ENCODE measurements around the gene INPP5J.
"Not testable (repeated sequence)": the region's sequence is repeated elsewhere in the genome, so short reads cannot be mapped to it uniquely, and the experiment has no call there.

INPP5J gene

GRCh38 chr22:31095637-31096249, 27.0 kb upstream of the INPP5J start:
- H3K4me1 Mint-ChIP-seq: no peaks in the 10 kb centered on the region
- H3K9me3 Mint-ChIP-seq: no peaks in the 10 kb centered on the region
- no peak overlapping the region for H3K4me3 Mint-ChIP-seq
- no peak overlapping the region for H3K27ac Mint-ChIP-seq
- no peaks in the 10 kb centered on the region for H3K36me3 Mint-ChIP-seq
- H3K27me3 Mint-ChIP-seq: no peaks in the 10 kb centered on the region

GRCh38 chr22:31096657-31097279, 26.0 kb upstream of the INPP5J start:
- no peaks in the 10 kb centered on the region for H3K27me3 Mint-ChIP-seq
- no peak overlapping the region for H3K27ac Mint-ChIP-seq
- no peaks in the 10 kb centered on the region for H3K4me1 Mint-ChIP-seq
- H3K4me3 Mint-ChIP-seq: no peak overlapping the region
- no peaks in the 10 kb centered on the region for H3K36me3 Mint-ChIP-seq
- no peaks in the 10 kb centered on the region for H3K9me3 Mint-ChIP-seq

GRCh38 chr22:31097539-31097938, 25.2 kb upstream of the INPP5J start:
- not testable (repeated sequence) for H3K36me3 Mint-ChIP-seq, H3K27me3 Mint-ChIP-seq, H3K4me3 Mint-ChIP-seq, H3K27ac Mint-ChIP-seq, H3K4me1 Mint-ChIP-seq, H3K9me3 Mint-ChIP-seq

DNA sequence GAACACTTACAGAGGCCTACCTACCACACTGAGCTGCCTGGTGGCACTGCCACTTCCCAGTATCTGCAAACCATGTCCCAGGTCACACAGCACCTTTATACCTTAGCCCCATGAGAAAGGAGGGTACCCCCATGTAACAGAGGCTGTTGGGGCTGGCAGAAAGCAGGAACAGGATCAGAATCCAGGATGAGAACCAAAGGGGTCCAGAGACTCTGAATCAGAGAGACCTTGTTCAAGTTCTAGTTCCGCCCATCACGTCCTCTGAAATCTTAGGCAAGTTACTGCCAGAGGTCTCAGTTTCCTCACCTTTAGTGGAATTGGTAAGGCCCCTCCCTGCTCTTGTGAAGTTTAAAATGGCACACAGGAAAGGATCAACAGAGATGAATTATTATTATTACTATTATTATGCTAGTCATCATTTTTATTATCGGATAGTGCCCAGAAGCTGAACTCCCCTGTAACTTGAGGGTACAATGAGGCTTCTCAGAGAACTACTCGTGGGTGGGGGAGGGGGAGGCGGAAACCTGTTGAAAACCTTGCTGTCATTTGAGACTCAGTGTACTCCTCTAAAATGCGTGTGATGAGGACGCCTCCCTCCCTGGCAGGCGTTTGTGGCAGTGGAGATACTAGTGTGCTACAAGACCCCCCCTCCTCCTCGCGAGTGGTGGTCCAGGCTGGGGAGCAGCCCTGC, 24.7 kb upstream of the INPP5J start:
- H3K27me3 Mint-ChIP-seq: no peaks in the 10 kb centered on the region
- no peaks in the 10 kb centered on the region for H3K4me1 Mint-ChIP-seq
- no peak overlapping the region for H3K4me3 Mint-ChIP-seq
- H3K36me3 Mint-ChIP-seq: no peaks in the 10 kb centered on the region
- no peaks in the 10 kb centered on the region for H3K9me3 Mint-ChIP-seq
- no peak overlapping the region for H3K27ac Mint-ChIP-seq

DNA sequence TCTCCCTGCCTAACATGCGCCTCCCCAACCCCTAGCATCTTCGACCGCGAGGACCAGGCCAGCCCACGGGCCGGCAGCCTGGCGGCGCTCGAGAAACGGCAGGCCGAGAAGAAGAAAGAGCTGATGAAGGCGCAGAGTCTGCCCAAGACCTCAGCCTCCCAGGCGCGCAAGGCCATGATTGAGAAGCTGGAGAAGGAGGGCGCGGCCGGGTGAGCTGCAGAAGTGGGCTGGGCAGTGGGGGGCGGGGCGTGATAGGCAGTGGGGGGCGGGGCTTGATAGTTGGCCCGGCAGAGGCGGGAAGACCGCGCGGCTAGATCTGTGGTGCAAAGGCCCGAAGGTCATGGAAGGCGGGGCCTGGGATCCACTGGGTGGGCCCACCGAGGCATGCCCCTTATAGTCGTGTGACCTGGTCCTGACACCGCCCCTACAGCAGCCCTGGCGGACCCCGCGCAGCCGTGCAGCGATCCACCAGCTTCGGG, 24.1 kb upstream of the INPP5J start:
- no peaks in the 10 kb centered on the region for H3K4me1 Mint-ChIP-seq
- H3K9me3 Mint-ChIP-seq: no peaks in the 10 kb centered on the region
- no peak overlapping the region for H3K27ac Mint-ChIP-seq
- H3K4me3 Mint-ChIP-seq: no peak overlapping the region
- H3K36me3 Mint-ChIP-seq: no peaks in the 10 kb centered on the region
- no peaks in the 10 kb centered on the region for H3K27me3 Mint-ChIP-seq

- no peaks in the 10 kb centered on the region for H3K9me3 Mint-ChIP-seq
- no peaks in the 10 kb centered on the region for H3K4me1 Mint-ChIP-seq
- no peak overlapping the region for H3K4me3 Mint-ChIP-seq
- no peaks in the 10 kb centered on the region for H3K36me3 Mint-ChIP-seq
- no peaks in the 10 kb centered on the region for H3K27me3 Mint-ChIP-seq
- no peak overlapping the region for H3K27ac Mint-ChIP-seq
Measured at GRCh38 chr22:31099386-31099785, 23.4 kb upstream of the INPP5J start.

- H3K4me3 Mint-ChIP-seq: no peak overlapping the region
- no peaks in the 10 kb centered on the region for H3K4me1 Mint-ChIP-seq
- no peaks in the 10 kb centered on the region for H3K9me3 Mint-ChIP-seq
- no peaks in the 10 kb centered on the region for H3K27me3 Mint-ChIP-seq
- H3K36me3 Mint-ChIP-seq: no peaks in the 10 kb centered on the region
- H3K27ac Mint-ChIP-seq: no peak overlapping the region
Measured at GRCh38 chr22:31099841-31100761, 22.7 kb upstream of the INPP5J start.

DNA sequence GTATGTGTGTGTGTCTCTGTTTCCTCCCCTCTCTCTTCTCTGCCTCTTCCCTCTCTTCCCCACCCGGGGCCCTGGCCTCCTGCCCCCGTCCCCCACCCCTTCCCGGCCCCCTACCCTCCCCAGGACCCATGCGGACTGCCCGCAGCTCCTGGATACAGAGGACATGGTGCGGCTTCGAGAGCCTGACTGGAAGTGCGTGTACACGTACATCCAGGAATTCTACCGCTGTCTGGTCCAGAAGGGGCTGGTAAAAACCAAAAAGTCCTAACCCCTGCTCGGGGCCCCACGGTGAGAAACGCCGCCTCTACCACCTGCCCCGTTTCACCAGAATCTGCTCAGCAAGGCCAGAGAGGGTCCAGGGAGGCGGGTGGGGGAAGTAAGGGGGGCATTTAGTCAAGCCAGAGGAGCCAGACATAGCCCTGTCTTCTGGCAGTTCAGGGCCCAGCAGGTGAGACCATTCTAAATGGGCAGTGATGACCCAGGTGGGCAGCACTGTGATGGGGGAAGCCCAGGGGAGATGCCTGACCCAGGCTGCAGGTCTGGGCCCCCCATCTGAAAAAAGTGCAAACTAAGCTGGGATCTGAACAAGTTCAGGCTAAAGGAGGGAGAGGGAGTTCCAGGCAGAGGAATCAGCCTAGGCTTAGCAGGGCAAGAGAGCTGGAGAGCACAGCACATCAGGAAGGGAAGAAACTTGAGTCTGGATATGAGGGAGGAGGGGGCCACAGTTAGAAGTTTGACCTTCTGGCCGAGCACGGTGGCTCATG, 21.8 kb upstream of the INPP5J start:
- H3K27ac Mint-ChIP-seq: no peak overlapping the region
- H3K36me3 Mint-ChIP-seq: no peaks in the 10 kb centered on the region

GRCh38 chr22:31102441-31103081, 20.2 kb upstream of the INPP5J start:
- no peak overlapping the region for H3K4me3 Mint-ChIP-seq
- H3K4me1 Mint-ChIP-seq: peaks cover 17% of the 10 kb centered on the region
- no peaks in the 10 kb centered on the region for H3K36me3 Mint-ChIP-seq
- H3K27me3 Mint-ChIP-seq: no peaks in the 10 kb centered on the region
- no peak overlapping the region for H3K27ac Mint-ChIP-seq
- no peaks in the 10 kb centered on the region for H3K9me3 Mint-ChIP-seq

More for the DNA sequence above, 21.8 kb upstream of the INPP5J start:
- H3K27me3 Mint-ChIP-seq: no peaks in the 10 kb centered on the region
- no peak overlapping the region for H3K4me3 Mint-ChIP-seq
- H3K4me1 Mint-ChIP-seq: peaks cover 2% of the 10 kb centered on the region
- H3K9me3 Mint-ChIP-seq: no peaks in the 10 kb centered on the region

DNA sequence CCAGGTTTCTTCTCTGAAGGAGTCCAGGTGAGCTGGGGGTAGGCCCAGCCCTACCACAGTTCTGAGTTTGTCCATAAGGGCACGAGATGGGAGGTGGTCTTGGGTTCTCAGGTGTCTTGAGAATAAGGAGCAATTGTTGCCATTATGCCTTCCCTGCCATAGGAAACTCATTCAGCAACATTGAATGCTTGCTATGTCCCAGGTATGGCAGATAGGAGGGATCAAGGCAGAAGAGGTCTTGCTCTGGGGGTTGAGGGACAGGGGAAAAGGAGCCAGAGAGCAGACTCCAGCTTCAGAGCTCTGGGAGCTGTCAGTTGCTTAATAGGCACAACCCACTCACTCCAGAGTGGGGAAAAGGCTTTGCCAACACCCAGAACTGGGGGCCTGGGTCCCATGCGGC, 19.7 kb upstream of the INPP5J start:
- Mint-ChIP-seq H3K9me3 (no peaks in the 10 kb centered on the region), H3K4me1 (peaks cover 22% of the 10 kb centered on the region), H3K4me3 (no peak overlapping the region), H3K36me3 (no peaks in the 10 kb centered on the region), H3K27ac (no peak overlapping the region), H3K27me3 (no peaks in the 10 kb centered on the region)

DNA sequence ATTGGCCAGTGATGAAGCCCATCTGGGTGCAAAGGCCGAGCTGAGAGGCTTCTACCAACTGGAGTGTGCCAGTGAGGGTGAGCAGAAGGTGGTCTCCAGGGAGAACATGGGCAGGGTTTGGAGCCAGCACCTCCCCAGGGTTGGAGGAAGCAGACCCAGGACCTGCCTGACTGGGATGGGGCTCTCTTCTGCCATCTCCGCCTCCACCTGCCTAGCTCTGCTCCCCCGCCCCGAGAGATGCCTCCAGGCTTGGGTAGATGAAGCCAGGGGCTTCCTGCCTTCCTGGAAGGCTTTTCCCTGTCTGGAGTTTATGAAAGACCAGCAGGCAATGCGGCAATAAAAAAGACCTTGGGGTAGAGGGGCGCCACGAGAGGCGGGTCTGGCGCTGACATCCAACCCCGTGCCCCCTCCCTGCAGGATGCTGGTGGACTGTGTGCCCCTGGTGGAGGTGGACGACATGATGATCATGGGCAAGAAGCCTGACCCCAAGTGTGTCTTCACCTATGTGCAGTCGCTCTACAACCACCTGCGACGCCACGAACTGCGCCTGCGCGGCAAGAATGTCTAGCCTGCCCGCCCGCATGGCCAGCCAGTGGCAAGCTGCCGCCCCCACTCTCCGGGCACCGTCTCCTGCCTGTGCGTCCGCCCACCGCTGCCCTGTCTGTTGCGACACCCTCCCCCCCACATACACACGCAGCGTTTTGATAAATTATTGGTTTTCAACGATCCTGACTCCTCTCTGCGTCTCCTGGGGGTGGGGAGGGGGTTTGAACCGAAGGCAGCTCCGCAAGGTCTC, 18.7 kb upstream of the INPP5J start:
- H3K4me3 Mint-ChIP-seq: no peak overlapping the region
- peaks cover 23% of the 10 kb centered on the region for H3K4me1 Mint-ChIP-seq
- no peaks in the 10 kb centered on the region for H3K27me3 Mint-ChIP-seq
- no peaks in the 10 kb centered on the region for H3K36me3 Mint-ChIP-seq
- peak overlapping the region; percentile 6 for H3K27ac Mint-ChIP-seq
- H3K9me3 Mint-ChIP-seq: no peaks in the 10 kb centered on the region

DNA sequence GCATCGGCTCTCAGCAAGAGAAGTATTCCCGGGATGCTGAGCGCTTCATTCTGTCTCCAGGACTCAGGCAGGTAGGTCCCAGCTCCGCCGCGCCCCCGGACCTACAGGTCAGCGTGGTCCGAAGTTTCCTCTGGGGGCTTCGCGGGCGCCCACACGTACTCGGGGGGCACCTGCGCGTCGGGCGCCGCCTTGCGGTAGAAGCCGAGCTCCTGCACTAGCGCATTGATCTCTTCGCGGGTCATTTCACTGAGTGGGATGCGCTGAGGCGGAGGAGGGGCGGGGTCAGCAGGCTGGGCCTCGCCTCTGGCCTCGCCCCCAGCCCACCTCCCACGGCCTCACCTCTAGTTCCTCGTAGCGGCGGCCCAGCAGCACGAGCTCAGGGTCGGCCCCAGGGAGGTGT, 17.9 kb upstream of the INPP5J start:
- H3K4me1 Mint-ChIP-seq: peaks cover 23% of the 10 kb centered on the region
- no peak overlapping the region for H3K27ac Mint-ChIP-seq
- H3K9me3 Mint-ChIP-seq: no peaks in the 10 kb centered on the region
- no peak overlapping the region for H3K4me3 Mint-ChIP-seq
- no peaks in the 10 kb centered on the region for H3K27me3 Mint-ChIP-seq
- H3K36me3 Mint-ChIP-seq: no peaks in the 10 kb centered on the region

GRCh38 chr22:31105282-31105929, 17.4 kb upstream of the INPP5J start:
- H3K36me3 Mint-ChIP-seq: no peaks in the 10 kb centered on the region
- H3K9me3 Mint-ChIP-seq: no peaks in the 10 kb centered on the region
- peaks cover 23% of the 10 kb centered on the region for H3K4me1 Mint-ChIP-seq
- H3K27ac Mint-ChIP-seq: peak overlapping the region; percentile 31
- no peaks in the 10 kb centered on the region for H3K27me3 Mint-ChIP-seq
- H3K4me3 Mint-ChIP-seq: no peak overlapping the region
